Measurements from ENCODE around the gene ADCY10.
"Not testable (repeated sequence)": the region's sequence is repeated elsewhere in the genome, so short reads cannot be mapped to it uniquely, and the experiment has no call there.

Gene ADCY10

GRCh38 chr1:167913895-167914496 lies at the start of gene ADCY10:
ADCY10 (minus strand) TSS chr1:167914134; CDS start chr1:167905140, 8,994 bp downstream.
- DNase-seq, result no peak

GRCh38 chr1:167957710-167958109 lies 43.8 kb upstream of the ADCY10 start:
- DNase-seq, result no peak

GRCh38 chr1:167955915-167956314 lies 42.0 kb upstream of the ADCY10 start:
- no peak for DNase-seq

GRCh38 chr1:167950569-167950968 lies 36.6 kb upstream of the ADCY10 start:
- no peak for DNase-seq

- DNase-seq, result no peak
Observed at GRCh38 chr1:167949785-167950184, 35.9 kb upstream of the ADCY10 start.

- DNase-seq, result no peak
Observed at GRCh38 chr1:167947733-167948132, 33.8 kb upstream of the ADCY10 start.

GRCh38 chr1:167943541-167943940 lies 29.6 kb upstream of the ADCY10 start:
- no peak for DNase-seq

- DNase-seq, result no peak
Observed at GRCh38 chr1:167940264-167940663, 26.3 kb upstream of the ADCY10 start.

GRCh38 chr1:167938080-167938636 lies 24.2 kb upstream of the ADCY10 start:
- no peak for DNase-seq

- no peak for DNase-seq
Observed at GRCh38 chr1:167937709-167938010, 23.7 kb upstream of the ADCY10 start.

GRCh38 chr1:167936930-167937708 lies 23.2 kb upstream of the ADCY10 start, which contains the start of gene MPC2:
MPC2 (minus strand) TSS chr1:167937072; CDS start chr1:167935841, 1,231 bp downstream.
- DNase-seq, result peak; percentile 74

- peak; percentile 96 for DNase-seq
Observed at GRCh38 chr1:167936068-167936929, 22.4 kb upstream of the ADCY10 start, which contains the start of gene DCAF6. DCAF6 (plus strand) TSS chr1:167936683; CDS start chr1:167936912, 229 bp downstream.

- DNase-seq, result peak; percentile 16
Observed at GRCh38 chr1:167935216-167936067, 21.5 kb upstream of the ADCY10 start.

- no peak for DNase-seq
Observed at GRCh38 chr1:167934426-167935215, 20.7 kb upstream of the ADCY10 start.

- DNase-seq, result no peak
Observed at GRCh38 chr1:167933788-167934187, 19.9 kb upstream of the ADCY10 start.

- no peak for DNase-seq
Observed at GRCh38 chr1:167929725-167930124, 15.8 kb upstream of the ADCY10 start.

- DNase-seq, result not testable (repeated sequence)
Observed at GRCh38 chr1:167928919-167929318, 15.0 kb upstream of the ADCY10 start.

GRCh38 chr1:167928457-167928852 lies 14.5 kb upstream of the ADCY10 start:
- DNase-seq, result no peak

GRCh38 chr1:167927046-167927754 lies 13.3 kb upstream of the ADCY10 start:
- DNase-seq, result no peak

- no peak for DNase-seq
Observed at GRCh38 chr1:167926486-167926997, 12.6 kb upstream of the ADCY10 start.

Data from activated CD8-positive, alpha-beta memory T cell treated with anti-CD3 and anti-CD28 coated beads, Interleukin-2, amount 50 U/mL, for 4 hours (primary cell).